ENCODE measurements around the gene EIF6. TPM values are rescaled to one million over a fixed set of nuclear protein-coding genes. Genes with fewer than 3 reads are reported as not detected.

The EIF6 gene
- total RNA-seq, 2 donors from 2014 or later: 127 to 132 TPM

DNA sequence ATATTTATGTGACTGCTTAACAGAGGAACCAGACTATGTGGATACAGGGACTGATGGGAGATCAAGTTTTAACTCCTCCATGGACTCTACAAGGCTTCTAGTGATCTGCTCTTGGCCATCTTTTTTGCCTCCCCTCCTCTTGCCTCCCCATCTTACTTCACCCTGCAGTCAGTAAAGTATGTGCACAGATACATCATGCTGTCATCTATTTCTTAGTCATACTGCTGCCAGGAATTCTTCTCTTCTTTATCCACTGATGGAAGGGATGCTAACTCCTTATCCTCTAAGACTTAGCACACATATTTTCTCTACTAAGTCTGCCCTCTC lies 35.3 kb upstream of the EIF6 start:
- Histone ChIP-seq H3K4me1 (ENCODE audit: control insufficient read depth, insufficient read depth, low read length) (no peaks in the 10 kb centered on the region), H3K9ac (ENCODE audit: extremely low read depth, low read length, poor library complexity, severe bottlenecking) (no peak overlapping the region), H3K4me3 (ENCODE audit: low read length) (no peak overlapping the region), H3K27me3 (ENCODE audit: control insufficient read depth, insufficient read depth, low read length, poor library complexity, severe bottlenecking) (no peaks in the 10 kb centered on the region), H3K9me3 (ENCODE audit: control insufficient read depth, low read length) (no peaks in the 10 kb centered on the region), H3K27ac (ENCODE audit: low read depth, low read length) (no peak overlapping the region), H3K36me3 (ENCODE audit: control insufficient read depth, insufficient read depth, low read length) (peaks cover 4% of the 10 kb centered on the region)
- TF ChIP-seq, protein P1, sequence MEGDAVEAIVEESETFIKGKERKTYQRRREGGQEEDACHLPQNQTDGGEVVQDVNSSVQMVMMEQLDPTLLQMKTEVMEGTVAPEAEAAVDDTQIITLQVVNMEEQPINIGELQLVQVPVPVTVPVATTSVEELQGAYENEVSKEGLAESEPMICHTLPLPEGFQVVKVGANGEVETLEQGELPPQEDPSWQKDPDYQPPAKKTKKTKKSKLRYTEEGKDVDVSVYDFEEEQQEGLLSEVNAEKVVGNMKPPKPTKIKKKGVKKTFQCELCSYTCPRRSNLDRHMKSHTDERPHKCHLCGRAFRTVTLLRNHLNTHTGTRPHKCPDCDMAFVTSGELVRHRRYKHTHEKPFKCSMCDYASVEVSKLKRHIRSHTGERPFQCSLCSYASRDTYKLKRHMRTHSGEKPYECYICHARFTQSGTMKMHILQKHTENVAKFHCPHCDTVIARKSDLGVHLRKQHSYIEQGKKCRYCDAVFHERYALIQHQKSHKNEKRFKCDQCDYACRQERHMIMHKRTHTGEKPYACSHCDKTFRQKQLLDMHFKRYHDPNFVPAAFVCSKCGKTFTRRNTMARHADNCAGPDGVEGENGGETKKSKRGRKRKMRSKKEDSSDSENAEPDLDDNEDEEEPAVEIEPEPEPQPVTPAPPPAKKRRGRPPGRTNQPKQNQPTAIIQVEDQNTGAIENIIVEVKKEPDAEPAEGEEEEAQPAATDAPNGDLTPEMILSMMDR (conservative IDR thresholded peaks at IDR 0.05): no peak
- H3K4me1 Mint-ChIP-seq: peaks cover 13% of the 10 kb centered on the region
- H3K27ac Mint-ChIP-seq: no peak overlapping the region
- no peaks in the 10 kb centered on the region for H3K27me3 Mint-ChIP-seq (ENCODE audit: insufficient read depth)
- H3K9me3 Mint-ChIP-seq: no peaks in the 10 kb centered on the region
- H3K4me3 Mint-ChIP-seq: no peak overlapping the region
- peaks cover 4% of the 10 kb centered on the region for H3K36me3 Mint-ChIP-seq (ENCODE audit: low read depth)
- DNase-seq: no peak

DNA sequence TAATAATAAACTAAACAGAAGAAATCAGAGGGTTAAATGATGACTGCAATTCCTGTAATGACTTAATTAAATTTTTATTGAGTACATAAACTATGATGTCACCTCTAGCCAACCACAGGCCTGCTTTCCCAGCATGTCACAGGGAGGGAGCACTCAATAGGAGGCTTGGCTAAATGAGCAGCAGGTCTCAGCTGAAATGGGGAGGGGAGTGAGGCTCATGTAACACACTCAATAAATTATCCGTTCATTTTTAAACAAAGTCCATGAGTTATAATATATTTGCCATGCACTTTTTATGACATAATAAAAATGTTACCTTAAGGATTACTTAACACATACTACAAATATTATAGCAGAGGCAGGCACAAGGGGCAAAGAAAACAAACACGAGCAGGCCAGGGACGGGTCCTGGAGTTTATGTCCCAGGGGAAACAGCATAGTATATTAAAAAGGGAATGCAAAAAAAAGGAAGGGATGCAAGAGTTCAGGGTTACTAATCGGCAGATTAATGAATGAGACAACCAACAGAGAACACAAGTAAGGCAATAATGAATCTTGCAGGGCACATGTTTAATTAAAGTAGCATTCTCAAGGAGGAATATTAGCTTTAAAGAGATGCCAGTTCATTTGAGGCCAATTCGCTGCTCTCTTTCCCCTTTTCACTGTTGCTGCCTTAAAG lies 34.8 kb upstream of the EIF6 start:
- H3K4me3 ChIP-seq (ENCODE audit: low read length): no peak overlapping the region
- Mint-ChIP-seq H3K4me3 (no peak overlapping the region), H3K27me3 (ENCODE audit: insufficient read depth) (no peaks in the 10 kb centered on the region), H3K36me3 (ENCODE audit: low read depth) (peaks cover 3% of the 10 kb centered on the region), H3K27ac (no peak overlapping the region), H3K9me3 (no peaks in the 10 kb centered on the region), H3K4me1 (peaks cover 14% of the 10 kb centered on the region)
- whole genome bisulfite sequencing, 2 experiments (ENCODE audit: insufficient coverage in 1 of 2, insufficient read length in 1 of 2): 79 to 88% methylated on average over 4 to 5 of the region's 5 CpGs
- no peaks in the 10 kb centered on the region for H3K9me3 ChIP-seq (ENCODE audit: control insufficient read depth, low read length)
- TF ChIP-seq, protein P1 (conservative IDR thresholded peaks at IDR 0.05): no peak
- no peak overlapping the region for H3K9ac ChIP-seq (ENCODE audit: extremely low read depth, low read length, poor library complexity, severe bottlenecking)
- peaks cover 4% of the 10 kb centered on the region for H3K36me3 ChIP-seq (ENCODE audit: control insufficient read depth, insufficient read depth, low read length)
- H3K27me3 ChIP-seq (ENCODE audit: control insufficient read depth, insufficient read depth, low read length, poor library complexity, severe bottlenecking): no peaks in the 10 kb centered on the region
- H3K27ac ChIP-seq (ENCODE audit: low read depth, low read length): no peak overlapping the region
- no peaks in the 10 kb centered on the region for H3K4me1 ChIP-seq (ENCODE audit: control insufficient read depth, insufficient read depth, low read length)
- DNase-seq: no peak

DNA sequence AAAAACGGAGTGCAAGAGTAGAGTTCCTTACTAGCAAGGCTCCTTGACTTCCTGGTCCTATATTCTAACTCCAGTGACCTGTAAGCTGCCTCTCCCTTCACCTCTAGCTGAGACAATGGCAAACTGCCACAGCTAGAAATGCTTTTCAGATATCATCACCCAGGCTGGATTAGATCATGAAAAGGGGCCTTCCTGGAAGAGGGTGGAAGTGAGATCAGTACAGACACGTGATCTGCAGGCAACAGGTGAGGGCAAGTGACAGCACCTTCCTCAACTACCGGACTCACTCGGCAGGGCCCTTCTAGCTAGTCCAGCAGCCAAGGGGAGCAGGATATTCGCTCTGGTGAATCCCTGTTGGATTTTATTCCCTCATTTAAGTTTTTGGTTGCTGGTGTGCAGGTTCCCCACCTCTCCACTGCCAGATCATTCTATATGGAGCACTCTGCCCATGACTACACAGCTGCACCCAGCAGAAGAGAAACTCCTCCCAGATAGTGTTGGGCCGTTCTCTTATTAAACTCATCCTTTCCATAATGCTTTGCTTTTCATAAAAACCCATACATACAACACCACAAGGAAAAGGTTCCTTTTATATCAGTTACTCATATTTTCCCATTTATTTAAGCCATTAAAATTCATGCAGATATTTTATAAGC lies 34.1 kb upstream of the EIF6 start:
- no peaks in the 10 kb centered on the region for H3K9me3 ChIP-seq (ENCODE audit: control insufficient read depth, low read length)
- no peak overlapping the region for H3K4me3 Mint-ChIP-seq
- TF ChIP-seq, protein P1 (conservative IDR thresholded peaks at IDR 0.05): no peak
- no peak overlapping the region for H3K27ac ChIP-seq (ENCODE audit: low read depth, low read length)
- H3K4me3 ChIP-seq (ENCODE audit: low read length): no peak overlapping the region
- H3K36me3 Mint-ChIP-seq (ENCODE audit: low read depth): peaks cover 5% of the 10 kb centered on the region
- H3K4me1 Mint-ChIP-seq: peaks cover 14% of the 10 kb centered on the region
- H3K4me1 ChIP-seq (ENCODE audit: control insufficient read depth, insufficient read depth, low read length): no peaks in the 10 kb centered on the region
- H3K36me3 ChIP-seq (ENCODE audit: control insufficient read depth, insufficient read depth, low read length): peaks cover 6% of the 10 kb centered on the region
- DNase-seq: no peak
- no peaks in the 10 kb centered on the region for H3K9me3 Mint-ChIP-seq
- WGBS, 2 experiments (ENCODE audit: insufficient coverage in 1 of 2, insufficient read length in 1 of 2): 86 to 89% methylated on average over 6 of the region's 6 CpGs
- H3K27me3 Mint-ChIP-seq (ENCODE audit: insufficient read depth): no peaks in the 10 kb centered on the region
- H3K27me3 ChIP-seq (ENCODE audit: control insufficient read depth, insufficient read depth, low read length, poor library complexity, severe bottlenecking): no peaks in the 10 kb centered on the region
- H3K27ac Mint-ChIP-seq: no peak overlapping the region
- H3K9ac ChIP-seq (ENCODE audit: extremely low read depth, low read length, poor library complexity, severe bottlenecking): no peak overlapping the region
